HuH-7 (cell line): ENCODE measurements around the gene NMNAT2.
"Not testable (repeated sequence)": the region's sequence is repeated elsewhere in the genome, so short reads cannot be mapped to it uniquely, and the experiment has no call there.

Source experiments
- DNase-seq: peaks from one replicate; pipeline ENCODE4 v3.0.0; 2011; ENCODE audit warnings: low spot score

NMNAT2 gene

GRCh38 chr1:183417772-183418491, at the start of gene NMNAT2:
Gene NMNAT2 (minus strand): TSS chr1:183418380. CDS start chr1:183418267, 113 bp downstream.
- no peak for DNase-seq

- DNase-seq, result no peak
These were observed 49.5 kb upstream of the NMNAT2 start for GRCh38 chr1:183467687-183468086.

- DNase-seq, result no peak
These were observed 48.6 kb upstream of the NMNAT2 start for GRCh38 chr1:183466781-183467180.

GRCh38 chr1:183463566-183463965, 45.4 kb upstream of the NMNAT2 start:
- DNase-seq, result no peak

- no peak for DNase-seq
These were observed 43.2 kb upstream of the NMNAT2 start for GRCh38 chr1:183461350-183461749.

GRCh38 chr1:183460596-183460995, 42.4 kb upstream of the NMNAT2 start:
- no peak for DNase-seq

GRCh38 chr1:183457449-183457848, 39.3 kb upstream of the NMNAT2 start:
- no peak for DNase-seq

- DNase-seq, result no peak
These were observed 38.6 kb upstream of the NMNAT2 start for GRCh38 chr1:183456826-183457225.

GRCh38 chr1:183454377-183454776, 36.2 kb upstream of the NMNAT2 start:
- DNase-seq, result no peak

- DNase-seq, result no peak
These were observed 31.9 kb upstream of the NMNAT2 start for GRCh38 chr1:183450093-183450492.

GRCh38 chr1:183449223-183449770, 31.1 kb upstream of the NMNAT2 start:
- no peak for DNase-seq

GRCh38 chr1:183444243-183444642, 26.1 kb upstream of the NMNAT2 start:
- no peak for DNase-seq

GRCh38 chr1:183443466-183443865, 25.3 kb upstream of the NMNAT2 start:
- no peak for DNase-seq

GRCh38 chr1:183443011-183443410, 24.8 kb upstream of the NMNAT2 start:
- no peak for DNase-seq

- no peak for DNase-seq
These were observed 19.9 kb upstream of the NMNAT2 start for GRCh38 chr1:183438060-183438459.

- no peak for DNase-seq
These were observed 17.3 kb upstream of the NMNAT2 start for GRCh38 chr1:183435497-183435896.

GRCh38 chr1:183433703-183434102, 15.5 kb upstream of the NMNAT2 start:
- no peak for DNase-seq

GRCh38 chr1:183432548-183432875, 14.3 kb upstream of the NMNAT2 start:
- no peak for DNase-seq

- DNase-seq, result no peak
These were observed 13.8 kb upstream of the NMNAT2 start for GRCh38 chr1:183431840-183432547.

- DNase-seq, result not testable (repeated sequence)
These were observed 9.4 kb upstream of the NMNAT2 start for GRCh38 chr1:183427591-183427990.

GRCh38 chr1:183424691-183425090, 6.5 kb upstream of the NMNAT2 start:
- DNase-seq, result no peak

GRCh38 chr1:183423541-183423940, 5.4 kb upstream of the NMNAT2 start:
- no peak for DNase-seq

GRCh38 chr1:183419399-183419798, 1.2 kb upstream of the NMNAT2 start:
- DNase-seq, result no peak

- no peak for DNase-seq
These were observed 516 bp upstream of the NMNAT2 start for GRCh38 chr1:183418696-183419095.
